ENCODE measurements around the gene TMED10. TPM values are rescaled to one million over a fixed set of nuclear protein-coding genes. Genes with fewer than 3 reads are reported as not detected.

The TMED10 gene
- 265 and 276 TPM in 2 replicates for total RNA-seq

GRCh38 chr14:75176142-75176820, at the start of gene TMED10:
Gene TMED10 (minus strand): TSS chr14:75176612. CDS start chr14:75176579, 33 bp downstream.

GRCh38 chr14:75126679-75127473, 49.5 kb downstream of the TMED10 start, which contains the start of gene NEK9:
Gene NEK9 (minus strand): TSS chr14:75127048. CDS start chr14:75126921, 127 bp downstream.

Other genes with a start within 250 kb of the TMED10 start
- 92.6 and 124 TPM in 2 replicates for gene PGF, start 221.0 kb downstream of the TMED10 start, total RNA-seq
- 86.7 and 94.4 TPM in 2 replicates for gene EIF2B2, start 173.7 kb downstream of the TMED10 start, total RNA-seq
- gene MLH3, start 125.1 kb downstream of the TMED10 start, total RNA-seq = 11.6 and 12.6 TPM in 2 replicates
- 19.6 and 21.5 TPM in 2 replicates for gene ACYP1, start 112.6 kb downstream of the TMED10 start, total RNA-seq
- gene ZC2HC1C, start 107.0 kb downstream of the TMED10 start, total RNA-seq = 0.89 and 1.3 TPM in 2 replicates
- 16.7 and 20.7 TPM in 2 replicates for gene NEK9, start 49.6 kb downstream of the TMED10 start, total RNA-seq
- gene FOS, start 102.2 kb upstream of the TMED10 start, total RNA-seq = 95.7 and 100 TPM in 2 replicates